ENCODE measurements around the gene PRELP. TPM values are rescaled to one million over a fixed set of nuclear protein-coding genes. Genes with fewer than 3 reads are reported as not detected.

Gene PRELP
- total RNA-seq, 1 donor from 2014 or later: 2.9 TPM

DNA sequence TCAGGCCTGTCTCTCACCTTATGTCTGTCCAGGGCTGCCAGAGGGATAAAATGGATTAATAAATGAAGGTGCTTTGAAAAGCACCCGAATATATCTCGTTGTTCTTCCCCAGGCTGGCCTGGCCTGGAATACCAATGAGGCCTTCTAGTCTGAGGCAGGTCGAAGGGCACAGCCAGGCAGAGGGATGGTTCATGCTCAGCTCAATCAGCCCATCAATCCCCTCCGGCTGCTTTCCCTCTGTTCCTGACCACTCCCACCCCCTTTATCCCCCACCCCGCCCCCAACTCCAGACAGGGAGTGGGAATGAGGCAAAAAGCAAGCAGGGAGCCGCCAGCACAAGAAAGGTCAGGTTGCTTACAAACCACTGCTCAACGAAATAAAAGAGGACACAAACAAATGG lies 40.0 kb upstream of the PRELP start:
- Mint-ChIP-seq H3K9me3 (peaks cover 3% of the 10 kb centered on the region), H3K36me3 (ENCODE audit: low read depth) (no peaks in the 10 kb centered on the region), H3K27me3 (ENCODE audit: low read depth) (no peaks in the 10 kb centered on the region), H3K4me3 (no peak overlapping the region), H3K4me1 (peaks cover 8% of the 10 kb centered on the region), H3K27ac (ENCODE audit: unreplicated experiment) (peak overlapping the region; percentile 51)
- TF ChIP-seq, protein P1, sequence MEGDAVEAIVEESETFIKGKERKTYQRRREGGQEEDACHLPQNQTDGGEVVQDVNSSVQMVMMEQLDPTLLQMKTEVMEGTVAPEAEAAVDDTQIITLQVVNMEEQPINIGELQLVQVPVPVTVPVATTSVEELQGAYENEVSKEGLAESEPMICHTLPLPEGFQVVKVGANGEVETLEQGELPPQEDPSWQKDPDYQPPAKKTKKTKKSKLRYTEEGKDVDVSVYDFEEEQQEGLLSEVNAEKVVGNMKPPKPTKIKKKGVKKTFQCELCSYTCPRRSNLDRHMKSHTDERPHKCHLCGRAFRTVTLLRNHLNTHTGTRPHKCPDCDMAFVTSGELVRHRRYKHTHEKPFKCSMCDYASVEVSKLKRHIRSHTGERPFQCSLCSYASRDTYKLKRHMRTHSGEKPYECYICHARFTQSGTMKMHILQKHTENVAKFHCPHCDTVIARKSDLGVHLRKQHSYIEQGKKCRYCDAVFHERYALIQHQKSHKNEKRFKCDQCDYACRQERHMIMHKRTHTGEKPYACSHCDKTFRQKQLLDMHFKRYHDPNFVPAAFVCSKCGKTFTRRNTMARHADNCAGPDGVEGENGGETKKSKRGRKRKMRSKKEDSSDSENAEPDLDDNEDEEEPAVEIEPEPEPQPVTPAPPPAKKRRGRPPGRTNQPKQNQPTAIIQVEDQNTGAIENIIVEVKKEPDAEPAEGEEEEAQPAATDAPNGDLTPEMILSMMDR (conservative IDR thresholded peaks at IDR 0.05): no peak
- DNase-seq (ENCODE audit: low read depth, low spot score): no peak

DNA sequence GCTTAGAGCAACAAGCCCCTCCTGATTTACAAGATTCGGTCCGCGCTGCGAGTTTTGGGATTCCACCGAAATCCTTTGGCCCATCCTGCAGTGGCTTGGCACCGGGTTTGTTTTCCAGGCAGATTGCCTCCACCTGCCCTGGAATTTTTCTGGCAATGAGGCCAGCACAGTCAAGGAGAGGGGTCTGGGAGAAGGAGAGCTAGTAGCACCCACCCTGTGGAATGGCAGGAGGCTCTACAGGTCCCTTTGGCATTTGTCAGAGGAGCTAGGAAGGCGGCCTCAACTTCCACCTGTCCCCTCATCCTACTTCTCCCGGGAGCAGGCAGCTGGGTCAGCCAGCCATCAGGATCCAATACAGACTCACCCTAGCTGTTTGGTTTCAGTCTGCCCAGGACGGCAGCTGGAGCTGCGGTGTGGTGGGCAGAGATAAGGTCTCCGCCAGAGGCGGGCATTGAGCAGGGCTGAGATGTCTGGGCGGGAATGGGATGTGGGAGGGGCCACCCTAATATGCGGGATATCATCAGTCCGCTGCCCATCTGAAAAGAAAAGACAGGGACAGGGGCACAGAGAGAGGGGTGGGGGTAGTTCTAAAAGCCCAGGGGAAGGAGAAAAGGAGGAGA lies 37.8 kb upstream of the PRELP start:
- DNase-seq (ENCODE audit: low read depth, low spot score): no peak
- H3K27ac Mint-ChIP-seq (ENCODE audit: unreplicated experiment): no peak overlapping the region
- TF ChIP-seq, protein P1 (conservative IDR thresholded peaks at IDR 0.05): no peak
- no peaks in the 10 kb centered on the region for H3K36me3 Mint-ChIP-seq (ENCODE audit: low read depth)
- H3K27me3 Mint-ChIP-seq (ENCODE audit: low read depth): peaks cover 5% of the 10 kb centered on the region
- H3K4me3 Mint-ChIP-seq: no peak overlapping the region
- H3K4me1 Mint-ChIP-seq: peaks cover 17% of the 10 kb centered on the region
- H3K9me3 Mint-ChIP-seq: peaks cover 3% of the 10 kb centered on the region

DNA sequence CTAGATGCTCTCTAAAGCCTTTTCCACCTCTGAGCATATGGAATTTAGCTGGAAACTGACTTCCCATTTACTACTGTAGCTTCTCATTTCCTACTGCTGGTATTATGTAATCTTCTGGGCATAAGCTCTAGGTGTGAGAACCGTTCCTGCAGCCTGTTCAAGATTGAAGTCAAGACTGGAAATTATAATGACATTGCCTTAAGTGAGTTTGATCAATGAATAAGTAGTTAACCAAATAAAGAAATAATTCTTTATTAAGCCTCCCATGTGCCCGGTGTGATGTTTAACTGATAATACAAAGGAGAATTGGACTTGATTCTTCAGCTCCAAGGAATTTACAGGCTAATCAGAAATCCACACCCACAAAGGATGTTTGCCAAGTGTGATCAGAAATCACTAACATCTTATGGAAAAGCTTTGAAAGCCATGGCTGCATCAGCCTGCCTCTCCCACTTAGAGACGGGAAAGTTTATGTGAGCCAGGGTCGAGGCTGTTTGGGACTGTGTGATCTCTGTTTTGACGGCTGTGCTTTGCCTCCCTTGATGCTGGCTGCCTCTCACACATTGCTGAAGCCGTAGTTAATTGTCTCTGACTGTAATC lies 36.4 kb upstream of the PRELP start:
- H3K36me3 Mint-ChIP-seq (ENCODE audit: low read depth): no peaks in the 10 kb centered on the region
- H3K27ac Mint-ChIP-seq (ENCODE audit: unreplicated experiment): no peak overlapping the region
- H3K9me3 Mint-ChIP-seq: peaks cover 3% of the 10 kb centered on the region
- TF ChIP-seq, protein P1 (conservative IDR thresholded peaks at IDR 0.05): no peak
- peaks cover 17% of the 10 kb centered on the region for H3K4me1 Mint-ChIP-seq
- no peak overlapping the region for H3K4me3 Mint-ChIP-seq
- peaks cover 10% of the 10 kb centered on the region for H3K27me3 Mint-ChIP-seq (ENCODE audit: low read depth)
- DNase-seq (ENCODE audit: low read depth, low spot score): no peak

DNA sequence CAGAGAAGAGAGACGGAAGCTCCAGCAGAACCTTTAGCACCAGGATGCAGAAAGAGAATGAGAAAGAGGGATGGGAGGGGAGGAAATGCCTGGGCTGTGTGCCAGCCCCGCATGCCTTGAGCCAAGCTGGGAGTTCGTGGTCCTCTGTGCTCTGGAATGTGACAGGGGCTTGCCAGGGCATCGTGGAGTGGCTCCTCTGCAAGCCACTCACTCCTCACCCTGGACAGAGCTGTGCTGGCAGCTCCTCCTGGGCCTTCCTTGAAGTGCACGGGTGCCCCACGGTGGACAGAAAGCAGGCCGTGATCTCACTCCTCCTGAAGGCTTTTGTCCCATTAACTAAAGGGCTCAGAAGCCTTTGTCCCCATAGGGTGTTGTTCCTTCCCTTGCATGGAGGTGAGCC lies 34.8 kb upstream of the PRELP start:
- Mint-ChIP-seq H3K4me1 (peaks cover 11% of the 10 kb centered on the region), H3K27me3 (ENCODE audit: low read depth) (peaks cover 10% of the 10 kb centered on the region), H3K27ac (ENCODE audit: unreplicated experiment) (no peak overlapping the region), H3K9me3 (peaks cover 1% of the 10 kb centered on the region), H3K4me3 (no peak overlapping the region), H3K36me3 (ENCODE audit: low read depth) (no peaks in the 10 kb centered on the region)
- TF ChIP-seq, protein P1 (conservative IDR thresholded peaks at IDR 0.05): peak; percentile 28
- no peak for DNase-seq (ENCODE audit: low read depth, low spot score)

DNA sequence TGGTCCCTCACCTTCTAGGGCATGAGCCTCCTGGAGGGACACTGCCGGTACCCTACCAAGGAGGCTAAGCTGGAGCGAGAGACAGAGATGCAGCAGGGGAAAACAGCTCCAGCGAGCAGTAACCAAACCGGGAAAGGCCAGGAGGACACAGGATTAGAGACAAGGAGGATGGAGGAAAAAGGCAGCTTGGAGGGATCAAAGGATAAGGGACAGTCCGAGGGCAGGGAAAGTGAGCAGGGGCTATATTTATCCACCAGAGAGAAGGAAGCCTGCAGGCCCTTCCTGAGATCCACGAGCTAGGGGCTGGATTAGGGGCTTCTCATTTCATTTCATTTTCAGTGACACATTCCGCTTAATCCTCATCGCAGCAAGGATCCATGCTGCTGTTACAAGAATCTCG lies 33.8 kb upstream of the PRELP start:
- no peak for DNase-seq (ENCODE audit: low read depth, low spot score)
- H3K27ac Mint-ChIP-seq (ENCODE audit: unreplicated experiment): no peak overlapping the region
- H3K36me3 Mint-ChIP-seq (ENCODE audit: low read depth): no peaks in the 10 kb centered on the region
- peaks cover 9% of the 10 kb centered on the region for H3K4me1 Mint-ChIP-seq
- H3K9me3 Mint-ChIP-seq: no peaks in the 10 kb centered on the region
- TF ChIP-seq, protein P1 (conservative IDR thresholded peaks at IDR 0.05): no peak
- H3K4me3 Mint-ChIP-seq: no peak overlapping the region
- H3K27me3 Mint-ChIP-seq (ENCODE audit: low read depth): peaks cover 13% of the 10 kb centered on the region
